GM21786 (cell line): ENCODE data around the gene TEAD1.

ENCODE experiments used
- ATAC-seq: cut with Tn5 transposase; IDR thresholded peaks from one replicate; pipeline ENCODE4 v1.9.1; 2021; ENCODE audit not compliant: unreplicated experiment

The TEAD1 gene

DNA sequence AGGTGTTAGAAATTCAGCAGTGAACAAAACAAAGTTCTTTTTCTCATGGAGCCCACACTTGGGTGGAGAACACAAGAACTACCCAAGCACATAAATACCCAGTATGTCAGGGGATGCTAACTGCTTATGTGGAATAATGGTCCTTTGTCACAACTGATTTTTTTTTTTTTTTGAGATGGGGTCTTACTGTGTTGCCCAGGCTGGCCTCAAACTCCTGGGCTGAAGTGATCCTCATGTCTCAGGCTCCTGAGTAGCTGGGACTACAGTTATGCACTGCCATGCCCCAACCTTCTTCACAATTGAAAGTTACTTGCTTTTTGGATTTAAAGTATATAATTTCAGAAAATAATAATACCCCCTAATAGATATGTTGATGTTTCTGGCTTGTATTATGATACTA lies 212.3 kb downstream of the TEAD1 start:
- no peak for ATAC-seq

DNA sequence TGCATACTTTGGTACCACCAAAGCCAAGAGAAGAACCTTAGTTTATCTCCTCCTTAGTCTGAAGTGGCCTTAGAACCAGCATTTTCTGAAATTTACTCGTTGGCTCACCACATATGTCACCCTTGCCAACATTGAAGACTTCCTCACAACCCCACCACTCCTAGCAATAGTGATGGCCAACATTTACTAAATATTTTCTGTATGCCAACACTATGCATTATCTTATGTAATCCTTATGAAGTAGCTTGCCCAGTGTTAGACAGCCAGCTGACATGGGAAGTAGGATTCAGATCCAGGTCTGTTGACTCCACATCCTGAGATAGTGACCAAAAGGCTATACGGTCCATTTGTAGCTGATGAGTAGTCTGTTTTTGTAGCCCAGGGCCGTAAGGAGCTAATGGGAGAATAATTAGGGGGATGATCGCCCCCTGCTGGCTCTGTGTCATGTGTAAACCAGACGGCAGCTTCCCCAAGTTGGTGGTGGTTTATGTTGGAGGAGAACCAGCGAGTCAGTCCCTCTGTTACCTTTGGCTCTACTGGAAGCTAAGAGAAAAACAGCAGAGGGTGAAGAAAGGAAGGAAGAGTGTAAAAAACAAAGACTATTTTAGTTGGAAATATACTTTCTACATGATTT lies 214.4 kb downstream of the TEAD1 start:
- no peak for ATAC-seq

DNA sequence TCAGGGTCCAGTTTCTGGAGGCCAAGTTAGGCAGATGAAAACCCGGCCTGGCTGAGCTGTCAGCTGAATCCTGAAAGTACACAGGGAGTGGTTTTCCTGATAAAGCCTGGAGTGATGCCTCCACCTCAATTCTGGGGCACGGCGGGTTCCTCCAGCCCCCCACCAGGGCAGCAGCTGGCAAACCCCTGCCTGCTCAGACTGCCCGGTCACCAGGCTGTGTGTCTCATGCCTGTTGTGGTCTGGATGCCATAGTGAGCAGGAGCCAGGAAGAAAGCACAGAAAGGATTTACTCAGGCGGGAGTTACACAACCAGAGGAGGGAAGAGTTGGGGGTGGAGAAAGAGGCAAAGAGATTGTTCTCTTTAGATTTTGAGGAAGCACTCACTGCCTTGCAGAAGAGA lies 215.0 kb downstream of the TEAD1 start:
- no peak for ATAC-seq

DNA sequence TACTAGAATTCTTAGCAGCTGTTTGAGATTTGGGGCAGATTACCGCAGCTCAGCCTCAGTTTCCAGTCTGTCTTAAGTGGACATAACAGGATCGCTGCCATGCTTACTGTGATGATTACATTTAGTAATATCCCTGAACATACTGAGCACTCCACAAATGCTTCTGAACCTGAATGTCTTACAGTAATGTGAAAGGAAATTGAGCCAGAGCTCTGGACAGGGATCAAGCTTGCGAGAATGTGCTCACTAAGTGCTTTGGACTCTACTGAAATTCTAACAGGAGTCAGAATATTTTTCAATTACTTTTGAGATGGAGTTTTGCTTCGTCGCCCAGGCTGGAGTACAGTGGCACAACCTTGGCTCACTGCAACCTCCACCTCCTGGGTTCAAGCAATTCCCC lies 216.3 kb downstream of the TEAD1 start:
- ATAC-seq, result no peak

DNA sequence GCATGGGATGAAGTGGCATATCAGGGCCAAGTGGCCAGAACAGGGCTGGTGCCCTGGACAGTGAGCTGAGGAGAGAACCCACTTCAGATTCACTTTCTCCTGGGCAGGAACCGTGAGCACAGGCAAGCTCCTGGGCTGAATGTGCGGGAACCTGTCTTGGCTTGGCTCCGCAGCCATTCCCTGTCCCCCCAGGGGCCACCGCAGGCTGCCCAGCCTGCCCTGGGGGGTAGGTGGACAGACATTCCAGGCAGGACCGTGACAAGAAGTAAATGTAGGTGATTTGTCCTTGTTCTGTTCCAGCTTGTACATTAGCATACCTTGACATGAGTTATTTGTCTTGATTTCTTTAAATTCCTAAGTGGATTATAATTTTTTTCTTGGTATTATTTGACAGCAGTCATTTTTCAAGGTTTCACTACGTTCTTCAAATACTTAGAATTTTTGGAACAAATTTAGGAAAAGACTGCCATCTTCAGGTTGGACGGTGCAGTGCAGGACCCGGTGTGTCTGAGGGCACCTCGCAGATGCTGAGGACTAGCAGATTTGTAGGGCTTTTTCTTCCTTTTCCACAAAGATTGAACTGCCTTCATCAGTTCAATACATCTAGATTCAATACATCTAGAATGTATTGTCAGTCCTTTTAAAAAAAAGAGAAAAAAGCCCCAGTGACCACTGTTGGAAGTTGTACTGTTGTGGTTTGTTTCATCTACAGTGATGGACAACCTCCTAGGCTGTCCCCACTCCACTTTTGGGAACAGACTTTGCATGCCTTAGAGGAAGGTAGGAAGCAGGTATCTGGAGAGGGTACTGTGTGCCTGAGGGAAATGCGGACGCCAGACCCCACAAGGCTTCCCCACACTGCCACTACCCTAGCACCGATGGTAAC lies 219.8 kb downstream of the TEAD1 start:
- peak; percentile 45 for ATAC-seq

DNA sequence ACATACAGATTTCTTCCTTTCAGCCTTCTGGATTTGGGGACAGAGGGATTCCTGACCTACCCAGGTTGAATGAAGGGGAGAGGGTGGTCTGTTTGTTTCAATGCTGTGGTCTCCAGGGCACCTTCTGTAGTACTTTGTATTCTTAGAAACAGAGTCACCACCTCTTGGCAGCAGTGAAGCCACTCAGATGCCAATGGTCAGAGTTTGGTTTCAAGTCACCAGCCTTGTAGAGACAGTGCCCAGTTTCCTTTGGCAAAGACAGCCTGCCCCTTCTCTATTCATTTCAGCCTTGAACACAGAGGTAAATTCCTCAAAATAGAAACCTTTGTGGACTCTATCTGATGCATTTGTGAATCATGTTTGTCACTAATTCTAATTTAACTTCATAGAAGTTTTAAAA lies 223.2 kb downstream of the TEAD1 start:
- no peak for ATAC-seq

DNA sequence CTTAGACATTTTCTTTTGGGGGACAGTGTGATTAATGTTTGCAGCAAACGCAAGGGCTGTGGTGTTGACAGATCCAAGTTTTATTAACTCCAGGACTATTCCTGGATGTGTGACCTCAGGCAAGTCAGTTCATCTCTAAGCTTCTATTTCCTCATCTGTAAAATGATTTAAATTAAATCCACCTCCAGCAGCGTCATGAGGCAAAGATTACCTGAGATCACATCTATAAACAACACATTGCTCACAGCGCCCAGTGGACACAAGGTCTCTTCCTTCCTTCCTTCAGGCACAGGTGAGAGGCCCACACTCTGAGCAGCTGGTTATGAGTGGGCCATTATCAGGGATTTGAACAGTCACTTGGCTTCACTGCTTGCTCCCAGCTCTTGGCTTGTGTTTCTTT lies 223.6 kb downstream of the TEAD1 start:
- ATAC-seq, result no peak

DNA sequence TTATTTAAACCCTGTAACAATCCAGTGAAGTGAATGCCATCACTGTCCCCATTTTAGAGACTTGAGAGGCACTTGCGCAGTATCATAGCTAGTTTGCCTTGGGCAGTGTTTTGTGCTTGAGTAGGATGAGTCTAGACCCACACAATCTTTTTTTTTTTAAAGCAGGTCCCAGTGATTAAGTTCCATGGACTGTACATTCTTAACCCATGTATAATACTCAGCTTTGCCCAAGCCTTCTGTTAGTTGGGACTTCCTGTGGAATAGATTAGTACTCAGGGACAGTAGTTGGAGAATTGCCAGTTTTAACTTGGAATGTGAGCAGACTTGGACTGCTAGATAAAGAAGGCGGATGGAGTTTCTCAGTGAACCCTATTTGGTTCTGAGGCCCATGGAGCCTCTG lies 226.3 kb downstream of the TEAD1 start:
- no peak for ATAC-seq

DNA sequence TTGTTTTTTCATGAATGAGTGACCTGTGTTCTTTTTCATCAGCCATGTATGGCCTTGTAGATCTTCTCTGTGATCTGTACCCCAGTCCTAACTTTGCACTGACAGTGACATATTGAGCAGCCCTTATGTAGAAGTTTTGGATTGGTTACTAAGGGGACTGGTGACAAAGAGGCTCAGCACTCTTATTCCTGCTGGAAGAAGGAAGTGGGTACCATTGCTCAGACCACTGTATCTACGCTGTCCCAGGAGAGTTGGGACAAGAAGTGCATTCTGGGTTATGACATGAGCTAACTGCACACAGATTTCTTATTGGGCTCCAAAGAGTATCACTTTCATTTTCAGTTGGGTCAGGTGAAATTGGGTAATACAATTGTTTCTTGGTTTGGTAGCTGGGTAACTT lies 227.1 kb downstream of the TEAD1 start:
- ATAC-seq, result no peak

DNA sequence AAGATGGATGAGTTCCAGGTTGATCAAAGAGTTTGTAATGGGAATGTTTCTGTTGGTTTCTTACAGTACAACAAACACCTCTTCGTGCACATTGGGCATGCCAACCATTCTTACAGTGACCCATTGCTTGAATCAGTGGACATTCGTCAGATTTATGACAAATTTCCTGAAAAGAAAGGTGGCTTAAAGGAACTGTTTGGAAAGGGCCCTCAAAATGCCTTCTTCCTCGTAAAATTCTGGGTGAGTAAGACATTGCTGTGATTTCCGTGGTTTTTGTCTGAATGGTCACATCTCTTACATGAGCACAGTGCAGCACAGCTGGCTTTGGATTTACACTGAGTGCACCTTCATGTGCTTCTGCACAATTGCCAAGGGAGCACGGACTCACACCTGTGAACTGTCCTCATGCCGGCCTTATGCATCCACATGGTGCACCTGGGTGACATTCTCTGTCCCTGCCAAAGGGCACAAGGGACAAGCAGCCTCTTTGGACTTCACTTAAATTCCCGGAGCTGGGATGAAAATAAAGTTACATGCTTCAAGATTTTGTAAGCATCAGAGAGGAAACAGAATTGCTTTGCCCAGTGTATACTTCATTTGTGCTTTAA lies 227.8 kb downstream of the TEAD1 start:
- no peak for ATAC-seq

DNA sequence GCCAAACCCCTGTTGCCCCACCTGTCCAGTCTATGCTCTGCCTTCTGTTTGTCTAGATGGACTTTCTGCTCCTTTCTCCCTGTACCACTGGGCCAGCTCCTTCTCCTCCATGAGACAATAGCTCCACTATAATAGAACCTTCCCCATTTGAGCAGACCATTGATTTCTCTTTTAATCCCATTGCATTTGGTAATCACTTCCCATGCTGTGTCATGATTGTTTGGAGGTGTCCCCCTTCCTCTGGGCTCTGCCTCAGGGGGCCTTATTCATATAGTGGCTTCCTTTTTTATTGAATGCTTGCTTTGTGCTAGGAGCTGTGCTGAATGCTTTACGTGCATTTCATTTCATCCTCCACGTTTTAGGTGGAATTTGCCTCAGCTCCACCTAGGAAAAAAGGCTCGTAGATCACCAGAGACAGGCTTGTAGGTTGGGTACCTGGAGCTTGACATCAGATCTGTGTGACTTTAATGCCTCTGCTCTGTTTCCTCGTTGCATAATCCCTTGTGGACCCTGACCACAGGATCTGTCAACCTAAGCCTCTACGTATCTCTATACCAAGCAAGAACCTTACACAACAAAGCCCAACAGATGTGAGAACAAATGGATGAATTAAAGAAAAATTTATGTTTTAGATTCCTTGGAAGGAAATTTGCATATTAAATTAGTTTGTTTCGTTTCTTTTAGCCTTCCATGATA lies 228.7 kb downstream of the TEAD1 start:
- ATAC-seq, result no peak

DNA sequence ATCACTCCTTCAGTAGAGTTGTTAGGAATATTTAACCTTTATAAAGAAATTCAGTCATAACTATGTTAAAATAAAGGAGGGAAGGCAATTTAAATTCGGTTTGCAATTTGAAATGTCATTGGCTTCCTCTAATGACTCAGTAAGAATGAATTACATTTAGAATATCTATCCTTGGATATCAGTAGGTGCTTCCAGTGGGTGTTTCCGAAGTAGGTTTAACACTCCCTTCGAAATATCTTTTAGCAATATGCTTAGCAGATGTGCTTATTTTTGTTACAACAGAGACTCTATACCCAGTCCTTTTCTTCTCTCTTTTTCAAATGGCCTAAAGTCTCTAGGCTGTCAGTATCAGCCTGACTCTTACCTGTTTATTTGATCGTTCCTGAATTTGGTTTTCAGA lies 231.2 kb downstream of the TEAD1 start:
- ATAC-seq, result no peak

DNA sequence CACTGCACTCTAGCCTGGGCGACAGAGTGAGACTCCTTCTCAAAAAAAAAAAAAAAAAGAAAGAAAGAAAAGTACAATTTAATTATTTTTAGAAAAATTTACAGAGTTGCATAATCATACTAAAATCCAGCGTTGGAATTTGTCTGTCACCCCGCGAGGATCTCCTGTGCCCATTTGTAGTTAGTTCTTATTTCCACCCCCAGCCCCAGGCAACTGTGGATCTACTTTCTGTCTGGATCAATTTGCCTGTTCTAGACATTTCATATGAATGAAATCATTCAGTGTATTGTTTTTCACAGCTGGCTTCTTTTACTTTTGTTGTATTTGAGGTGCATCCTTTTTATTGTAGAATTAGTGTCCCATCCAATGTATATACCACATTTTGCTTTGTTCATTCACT lies 232.3 kb downstream of the TEAD1 start:
- ATAC-seq, result no peak

DNA sequence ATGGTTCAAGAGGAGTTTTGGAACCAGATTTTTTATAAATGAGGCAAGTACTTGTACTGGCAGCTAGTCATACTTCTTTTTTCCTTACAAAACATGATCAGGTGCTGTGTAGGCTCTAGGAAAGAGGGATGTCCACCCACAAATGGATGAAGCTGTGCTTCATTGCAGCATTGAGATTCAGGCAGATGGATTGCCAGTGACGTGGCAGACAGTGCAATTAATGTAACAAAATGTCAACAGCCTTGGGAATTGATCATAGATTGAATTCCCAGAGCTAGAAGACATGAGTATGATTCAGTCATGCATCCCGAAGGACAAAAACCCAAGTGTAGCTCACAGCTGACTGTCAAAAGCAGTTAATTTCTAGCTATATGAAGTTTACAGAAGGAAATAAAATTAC lies 235.7 kb downstream of the TEAD1 start:
- no peak for ATAC-seq

DNA sequence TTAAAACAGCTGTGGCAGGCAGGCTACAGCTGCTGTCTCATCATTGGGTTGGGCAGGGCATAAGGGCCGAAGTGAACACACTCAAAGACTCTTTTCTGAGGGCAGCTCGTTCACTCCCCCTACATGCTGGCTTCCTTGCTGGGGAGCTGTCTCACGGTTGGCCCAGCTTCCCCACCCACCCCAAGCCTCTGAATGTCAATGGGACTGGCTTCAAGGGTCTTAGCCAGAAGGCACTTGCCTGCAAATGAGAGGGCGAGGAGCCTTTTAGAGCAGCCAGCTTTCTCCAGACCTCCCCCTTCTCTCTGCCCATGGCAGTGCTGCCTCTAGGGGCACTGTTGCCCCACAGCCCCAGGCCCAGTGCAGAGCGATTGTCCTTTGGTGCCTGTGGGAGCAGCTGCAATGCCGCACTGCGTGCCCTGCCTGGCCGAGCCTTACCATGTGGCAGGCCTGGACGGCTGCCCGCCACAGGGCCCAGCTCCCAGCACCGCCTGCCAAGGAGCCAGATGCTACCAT lies 240.2 kb downstream of the TEAD1 start:
- no peak for ATAC-seq

DNA sequence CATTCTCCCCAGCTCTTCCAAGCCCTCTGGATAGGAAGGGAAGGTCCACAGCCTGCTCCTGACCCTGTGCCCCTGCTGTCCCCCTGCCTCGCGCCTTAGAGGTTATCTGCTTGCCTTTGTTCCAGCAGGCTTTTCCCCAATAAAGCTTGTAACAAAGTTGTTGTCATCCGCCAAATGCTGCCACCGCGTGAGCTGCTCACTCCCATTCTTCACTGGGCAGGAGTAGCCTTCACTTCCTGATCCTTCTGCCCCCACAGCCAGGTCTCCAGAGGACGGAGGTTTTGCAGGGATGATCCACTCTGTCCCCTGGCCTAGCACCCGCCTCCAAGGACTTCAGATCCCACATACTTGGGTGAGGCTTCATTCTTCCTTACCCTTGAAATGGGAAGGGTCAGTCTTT lies 240.9 kb downstream of the TEAD1 start:
- ATAC-seq, result no peak

DNA sequence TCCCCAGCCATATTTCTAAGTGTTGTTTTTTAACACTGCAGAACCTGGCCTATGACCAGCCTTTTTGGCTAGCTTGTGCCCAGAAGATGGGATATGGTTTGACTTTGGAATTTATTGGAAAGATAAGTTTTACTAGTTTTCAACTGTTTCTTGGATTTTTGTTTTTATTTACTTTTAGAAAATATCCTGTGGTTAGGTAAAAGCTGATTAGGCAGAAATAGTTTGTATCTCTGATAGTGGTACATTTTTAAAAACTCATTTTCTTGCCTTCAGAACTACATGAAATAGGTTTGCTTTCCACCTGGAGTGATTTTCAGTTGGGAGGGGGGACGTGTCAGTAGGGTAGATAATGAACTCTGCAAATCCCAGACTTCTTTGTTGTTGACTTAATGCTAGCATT lies 243.6 kb downstream of the TEAD1 start:
- no peak for ATAC-seq

DNA sequence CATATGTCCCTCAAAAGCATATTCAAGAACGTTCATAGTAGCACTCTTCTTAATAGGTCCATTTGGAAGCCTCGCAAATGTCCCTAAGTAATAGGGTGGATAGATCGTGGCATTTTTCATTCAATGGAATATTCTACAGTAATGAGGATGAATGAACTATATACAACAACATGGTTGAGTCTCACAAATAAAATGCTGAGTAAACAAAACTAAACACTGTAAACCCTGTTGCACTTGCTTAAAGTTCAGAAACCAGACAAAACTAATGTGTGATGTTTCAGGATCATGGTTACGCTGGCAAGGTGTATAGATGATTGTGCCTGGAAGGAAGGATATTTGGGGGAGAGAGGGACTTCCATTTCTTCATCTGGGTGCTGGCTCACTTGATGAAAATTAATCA lies 244.4 kb downstream of the TEAD1 start:
- no peak for ATAC-seq

DNA sequence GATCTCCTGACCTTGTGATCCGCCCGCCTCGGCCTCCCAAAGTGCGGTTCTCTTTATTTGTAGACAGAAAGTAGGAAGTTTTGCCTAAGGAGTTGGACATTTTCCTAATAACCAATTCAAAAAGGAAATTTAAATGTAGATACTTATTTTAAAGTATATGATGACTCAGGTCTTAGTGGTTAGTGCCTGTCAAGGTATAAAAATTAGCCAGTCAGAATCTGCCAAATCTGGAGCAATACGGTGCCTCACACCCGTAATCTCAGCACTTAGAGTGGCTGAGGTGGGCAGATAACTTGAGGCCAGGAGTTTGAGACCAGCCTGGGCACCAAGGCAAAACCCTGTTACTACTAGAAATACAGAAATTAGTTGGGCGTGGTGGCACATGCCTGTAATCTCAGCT lies 248.2 kb downstream of the TEAD1 start:
- no peak for ATAC-seq

DNA sequence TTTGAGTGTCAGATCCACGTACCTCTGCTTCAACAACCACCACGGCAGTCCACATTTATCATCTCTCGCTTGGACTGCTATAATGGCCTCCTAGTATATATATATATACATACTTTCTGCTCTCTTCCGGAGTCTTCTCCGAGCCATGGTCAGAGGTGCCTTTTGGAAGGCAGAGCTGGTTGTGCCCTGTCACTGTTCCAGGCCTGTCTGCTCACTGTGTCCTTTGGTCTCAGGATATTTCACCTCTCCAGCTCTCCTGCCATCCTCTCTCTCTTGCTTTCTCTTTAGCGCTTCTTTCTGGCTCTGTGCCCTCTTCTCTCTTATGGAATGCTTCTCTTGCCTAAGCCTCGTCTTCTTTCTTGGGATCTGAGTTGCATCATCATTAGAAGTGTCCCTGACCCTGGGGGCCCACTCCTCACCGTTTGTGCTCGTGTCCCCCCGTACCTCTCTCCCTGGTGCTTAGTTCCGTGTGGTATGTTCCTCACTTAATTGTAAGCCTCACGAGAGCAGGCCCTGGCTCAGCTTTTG lies 248.8 kb downstream of the TEAD1 start:
- no peak for ATAC-seq

DNA sequence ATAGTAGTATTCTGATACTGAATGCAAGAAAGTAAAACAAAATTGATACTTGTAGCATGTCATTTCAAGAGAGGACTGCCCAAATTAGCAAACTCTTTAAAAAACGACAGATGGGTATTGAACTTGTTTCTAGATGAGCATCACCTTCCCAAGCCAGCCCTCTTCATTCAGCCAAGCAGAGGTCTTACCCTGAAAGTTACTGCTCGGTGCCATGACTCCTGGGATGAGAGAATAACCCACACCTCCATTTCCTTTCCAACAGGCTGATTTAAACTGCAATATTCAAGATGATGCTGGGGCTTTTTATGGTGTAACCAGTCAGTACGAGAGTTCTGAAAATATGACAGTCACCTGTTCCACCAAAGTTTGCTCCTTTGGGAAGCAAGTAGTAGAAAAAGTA lies 250.4 kb downstream of the TEAD1 start:
- ATAC-seq, result no peak
